NCI-H1417 (cell line): ENCODE measurements around the gene LEMD2.

ENCODE experiments used
- DNase-seq, 3 experiments: peaks; one replicate each; lab custom pipeline; 2025; lab: John Stamatoyannopoulos, UW

LEMD2 gene

GRCh38 chr6:33794910-33795623, 6.1 kb upstream of the LEMD2 start:
- peak in 1 of 3 experiments; percentile 16 for DNase-seq

GRCh38 chr6:33792981-33793380, 4.1 kb upstream of the LEMD2 start:
- DNase-seq, result no peak

- no peak for DNase-seq
These were observed 2.7 kb upstream of the LEMD2 start for GRCh38 chr6:33791620-33792019.

DNA sequence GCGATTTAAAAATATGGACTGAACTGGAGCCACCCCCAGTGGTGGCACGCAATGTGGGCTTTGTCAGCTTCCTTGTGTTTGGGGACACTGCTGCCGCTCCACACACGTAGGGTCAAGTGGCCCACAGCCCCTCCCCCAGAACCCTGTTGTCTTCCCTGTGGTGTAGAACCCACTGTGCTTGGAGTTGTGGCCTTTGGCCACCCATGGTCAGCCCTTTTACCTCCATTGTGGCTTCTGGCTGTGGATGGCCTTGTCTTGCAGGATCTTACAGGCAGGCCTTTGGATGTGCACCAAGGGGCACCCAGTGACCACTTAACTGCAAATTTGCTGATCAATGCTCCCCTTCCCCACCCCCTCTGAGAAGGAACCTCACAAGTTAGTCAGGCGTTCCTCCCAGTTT, 2.0 kb upstream of the LEMD2 start:
- no peak for DNase-seq

GRCh38 chr6:33790379-33790778, 1.4 kb upstream of the LEMD2 start:
- no peak for DNase-seq

GRCh38 chr6:33789550-33789895, 593 bp upstream of the LEMD2 start:
- no peak for DNase-seq

DNA sequence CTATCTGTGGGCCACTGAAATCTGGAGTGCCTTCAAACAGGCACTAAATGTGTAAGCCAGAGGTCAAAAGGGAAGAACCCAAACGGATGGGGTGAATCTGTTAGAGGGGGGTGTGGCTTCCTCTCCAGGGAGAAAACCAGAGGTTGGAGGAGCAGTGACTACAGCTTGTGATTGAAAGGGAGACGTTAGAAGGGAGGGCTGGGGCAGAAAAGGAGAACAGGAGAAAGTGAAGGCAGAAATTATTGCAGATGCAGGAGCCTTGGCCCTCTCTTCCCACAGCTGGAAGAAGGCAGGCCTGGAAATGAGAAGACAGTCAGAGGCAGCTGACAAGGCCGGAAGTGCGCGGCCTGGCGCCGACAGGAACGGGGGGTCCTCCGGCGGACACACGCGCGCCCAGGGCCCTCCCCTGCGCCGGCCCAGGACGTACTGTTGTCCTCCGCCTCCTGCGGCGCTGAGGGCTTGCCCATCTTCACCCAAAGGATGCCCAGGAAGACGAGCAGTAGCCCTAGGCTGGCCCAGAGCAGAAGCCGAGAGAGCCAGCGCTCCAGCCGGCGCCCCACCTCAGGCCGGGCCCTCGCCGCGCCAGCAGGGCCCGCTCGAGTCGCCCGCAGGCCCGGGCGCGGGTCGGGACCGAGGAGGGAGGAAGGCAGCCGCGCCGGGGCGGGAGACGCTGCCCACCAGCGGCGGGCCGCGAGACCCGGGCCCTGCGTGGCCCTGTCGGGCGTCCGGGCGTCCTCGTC, 806 bp downstream of the LEMD2 start:
- DNase-seq, result peak in 2 of 3 experiments; percentile 58 to 78

DNA sequence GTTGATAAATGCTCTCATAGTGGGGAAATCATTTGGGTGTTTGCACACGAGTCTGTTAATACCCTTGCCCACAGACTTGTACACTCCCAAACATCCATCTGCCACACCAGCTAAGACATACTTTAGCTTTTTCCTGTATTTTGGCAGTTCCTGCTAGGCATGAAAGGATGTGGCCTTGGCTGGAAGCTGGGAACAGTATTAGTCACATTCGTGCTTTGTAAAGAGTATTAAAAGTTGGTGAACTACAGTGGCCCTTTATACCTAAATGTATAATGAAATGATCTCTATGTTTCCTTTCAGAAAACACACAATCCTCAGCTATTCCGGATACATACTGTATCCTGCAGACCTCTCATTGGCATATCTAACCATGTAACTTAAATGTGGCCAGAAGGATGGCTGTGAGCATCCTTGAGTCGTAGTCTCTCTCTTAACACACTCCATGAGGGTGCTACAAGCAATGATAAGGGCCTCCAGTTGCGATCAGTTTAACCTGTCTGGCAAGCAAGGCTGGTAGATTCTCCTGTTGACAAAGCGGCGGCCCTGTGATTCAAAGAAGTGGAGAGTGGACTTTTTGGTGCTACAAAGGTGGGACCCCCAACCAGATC, 1.5 kb downstream of the LEMD2 start:
- no peak for DNase-seq

DNA sequence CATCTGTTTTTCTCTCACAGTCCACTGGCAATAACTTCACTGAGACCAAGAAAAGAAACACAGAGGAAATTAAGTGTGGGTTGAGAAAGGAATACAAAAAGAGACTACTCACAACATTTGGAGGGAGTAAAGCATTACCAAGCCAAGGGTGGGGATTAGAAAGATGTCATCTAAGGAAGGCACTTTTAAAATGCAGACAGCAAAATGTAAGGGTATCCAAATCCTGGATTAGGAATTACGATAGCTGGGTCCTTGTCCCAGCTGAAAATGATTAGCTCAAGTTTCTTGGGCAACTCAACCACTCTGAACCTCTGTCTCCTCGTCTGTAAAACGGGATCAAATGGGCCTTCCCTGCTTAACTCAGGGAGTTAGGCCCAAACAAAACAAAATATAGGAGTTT, 2.2 kb downstream of the LEMD2 start:
- no peak for DNase-seq

GRCh38 chr6:33785778-33786177, 3.2 kb downstream of the LEMD2 start:
- no peak for DNase-seq

GRCh38 chr6:33784787-33785186, 4.1 kb downstream of the LEMD2 start:
- no peak for DNase-seq

DNA sequence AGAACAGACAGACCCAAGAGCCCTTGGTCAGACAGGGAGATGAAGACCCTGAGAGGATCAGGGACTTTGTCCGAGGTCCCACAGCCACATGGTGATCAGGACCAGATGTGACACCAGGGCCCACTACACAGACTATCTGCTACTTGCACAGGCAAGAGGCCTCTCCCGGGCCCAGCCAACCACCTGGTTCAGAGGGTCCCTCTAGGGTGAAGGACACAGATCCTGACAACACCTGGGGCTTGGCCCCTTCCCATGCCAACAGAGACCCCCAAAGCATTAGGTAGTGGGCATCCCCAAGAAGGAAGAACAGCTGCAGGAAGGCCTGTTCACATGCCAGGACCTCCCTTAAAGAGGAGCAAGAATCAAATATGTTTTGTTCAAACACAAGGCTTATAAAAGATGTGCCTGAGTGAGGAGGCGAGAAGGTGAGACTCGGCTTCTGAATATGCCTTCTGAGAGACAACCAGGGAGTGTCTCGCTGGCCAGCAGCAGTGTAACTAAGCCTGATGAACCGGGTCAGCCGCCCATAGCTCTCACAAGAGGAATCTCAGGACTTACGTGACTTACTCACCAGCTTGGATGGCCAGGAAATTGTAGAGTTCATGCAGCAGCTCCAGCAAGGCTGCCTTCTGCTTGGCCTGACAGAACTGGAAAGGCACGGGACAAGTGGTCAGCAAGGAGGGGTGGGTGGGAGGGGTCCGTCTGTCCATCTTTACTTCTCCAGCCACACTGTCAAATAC, 5.0 kb downstream of the LEMD2 start:
- no peak for DNase-seq

GRCh38 chr6:33782561-33782960, 6.4 kb downstream of the LEMD2 start:
- DNase-seq, result no peak

DNA sequence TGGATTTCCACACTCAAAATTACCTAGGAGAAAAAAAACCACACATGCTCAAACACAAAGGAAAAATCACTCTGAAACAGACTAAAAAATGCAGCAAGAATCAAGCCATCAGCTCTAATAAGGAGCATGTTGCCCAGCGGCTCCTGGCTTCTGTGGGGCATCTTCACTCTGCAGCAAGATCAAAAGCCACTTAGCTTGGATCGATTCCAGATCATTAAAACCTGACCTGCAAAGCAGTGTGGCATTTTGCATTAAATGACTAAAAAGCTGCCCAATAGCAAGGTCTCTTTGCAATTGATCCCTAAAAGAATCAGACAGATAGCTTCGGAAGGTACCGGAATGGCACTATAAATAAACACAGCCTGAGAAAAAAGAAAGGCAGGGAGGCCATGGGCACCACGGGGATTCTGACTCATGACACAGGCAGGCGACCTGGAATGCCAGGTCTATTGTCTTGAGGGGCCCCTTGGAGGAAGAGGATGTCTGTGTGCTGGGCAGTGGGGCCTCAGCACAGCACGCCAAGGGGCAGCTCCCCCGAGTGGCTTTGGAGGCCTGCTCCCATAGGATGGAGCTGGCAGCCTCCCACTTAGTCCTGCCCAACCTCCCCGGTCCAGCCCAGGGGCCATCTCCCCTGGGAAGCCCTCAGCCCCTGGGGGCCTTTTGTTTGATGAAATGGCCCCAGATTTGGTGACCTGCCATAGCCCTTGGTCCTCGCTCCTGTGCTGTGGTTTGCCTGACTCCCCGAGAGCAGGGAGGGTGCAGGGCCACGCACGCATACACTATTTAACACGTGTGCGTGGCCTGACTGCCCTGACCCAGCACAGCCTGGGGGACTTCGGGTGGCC, 7.6 kb downstream of the LEMD2 start:
- DNase-seq, result no peak

DNA sequence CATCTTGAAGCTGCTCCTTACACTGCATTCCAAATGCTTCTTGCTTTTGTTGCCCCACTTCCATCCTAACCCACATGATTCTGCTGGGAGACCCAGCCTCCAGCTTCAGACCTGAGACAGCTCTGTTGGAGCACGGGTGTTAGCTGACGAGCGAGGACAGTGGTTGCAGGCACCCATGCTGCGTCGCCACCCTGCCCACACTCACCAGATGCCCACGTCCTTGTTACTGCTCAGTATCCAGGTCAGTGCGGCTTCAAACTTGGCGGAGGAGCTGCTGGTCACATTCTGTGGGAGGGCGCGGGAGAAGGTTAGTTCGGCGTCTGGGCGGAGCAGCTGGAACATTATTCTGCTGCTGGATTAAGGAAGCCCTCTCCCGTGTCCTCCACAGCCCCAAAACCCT, 9.0 kb downstream of the LEMD2 start:
- no peak for DNase-seq

- peak in 1 of 3 experiments; percentile 12 for DNase-seq
These were observed 9.6 kb downstream of the LEMD2 start for GRCh38 chr6:33779290-33779689.

GRCh38 chr6:33778444-33779121, 10.3 kb downstream of the LEMD2 start:
- no peak for DNase-seq

- DNase-seq, result no peak
These were observed 11.2 kb downstream of the LEMD2 start for GRCh38 chr6:33777398-33778388.

DNA sequence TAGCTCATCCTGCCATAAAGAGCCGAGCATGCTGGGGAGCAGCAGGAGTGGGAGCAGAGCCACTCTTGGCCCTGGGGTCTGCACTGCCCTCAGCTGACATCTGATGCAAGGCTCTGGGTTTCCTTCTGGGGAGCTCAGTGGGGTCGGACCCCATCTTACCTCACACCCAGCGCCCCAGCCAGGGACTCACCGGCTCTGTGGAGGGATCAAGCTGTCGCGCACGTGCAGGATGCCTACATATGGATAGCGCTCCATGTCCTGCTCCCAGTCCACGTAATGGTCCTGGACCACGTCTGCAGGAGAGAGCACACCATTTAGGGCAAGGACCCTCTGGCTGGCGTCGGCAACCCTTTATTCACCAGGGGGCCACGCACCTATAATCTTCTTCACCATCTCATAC, 12.2 kb downstream of the LEMD2 start:
- DNase-seq, result no peak

- DNase-seq, result no peak
These were observed 12.7 kb downstream of the LEMD2 start for GRCh38 chr6:33776186-33776585.
